ENCODE measurements around the gene PHF14. TPM values are rescaled to one million over a fixed set of nuclear protein-coding genes. Genes with fewer than 3 reads are reported as not detected.

Gene PHF14
- total and polyA plus RNA-seq, 2 experiments from 2014 or later: 72.0 to 87.9 TPM

DNA sequence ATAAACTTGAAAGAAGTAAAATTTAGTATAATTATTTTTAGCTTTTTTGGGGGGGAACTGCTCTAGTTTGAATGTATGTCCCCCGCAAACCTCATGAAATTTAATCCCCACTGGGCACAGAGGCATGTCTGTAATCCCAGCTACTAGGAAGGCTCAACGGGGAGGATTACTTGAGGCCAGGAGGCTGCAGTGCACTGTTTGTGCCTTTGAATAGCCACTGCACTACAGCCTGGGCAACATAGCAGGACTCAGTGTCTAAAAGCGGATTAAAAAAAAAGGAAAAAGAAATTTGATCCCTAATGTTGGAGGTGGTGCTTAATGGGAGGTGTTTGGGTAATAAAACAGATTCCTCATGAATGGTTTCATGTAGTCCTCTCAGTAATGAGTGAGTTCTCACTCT, 43.1 kb upstream of the PHF14 start (continued):
- TF ChIP-seq, protein P1, sequence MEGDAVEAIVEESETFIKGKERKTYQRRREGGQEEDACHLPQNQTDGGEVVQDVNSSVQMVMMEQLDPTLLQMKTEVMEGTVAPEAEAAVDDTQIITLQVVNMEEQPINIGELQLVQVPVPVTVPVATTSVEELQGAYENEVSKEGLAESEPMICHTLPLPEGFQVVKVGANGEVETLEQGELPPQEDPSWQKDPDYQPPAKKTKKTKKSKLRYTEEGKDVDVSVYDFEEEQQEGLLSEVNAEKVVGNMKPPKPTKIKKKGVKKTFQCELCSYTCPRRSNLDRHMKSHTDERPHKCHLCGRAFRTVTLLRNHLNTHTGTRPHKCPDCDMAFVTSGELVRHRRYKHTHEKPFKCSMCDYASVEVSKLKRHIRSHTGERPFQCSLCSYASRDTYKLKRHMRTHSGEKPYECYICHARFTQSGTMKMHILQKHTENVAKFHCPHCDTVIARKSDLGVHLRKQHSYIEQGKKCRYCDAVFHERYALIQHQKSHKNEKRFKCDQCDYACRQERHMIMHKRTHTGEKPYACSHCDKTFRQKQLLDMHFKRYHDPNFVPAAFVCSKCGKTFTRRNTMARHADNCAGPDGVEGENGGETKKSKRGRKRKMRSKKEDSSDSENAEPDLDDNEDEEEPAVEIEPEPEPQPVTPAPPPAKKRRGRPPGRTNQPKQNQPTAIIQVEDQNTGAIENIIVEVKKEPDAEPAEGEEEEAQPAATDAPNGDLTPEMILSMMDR (conservative IDR thresholded peaks at IDR 0.05; ENCODE audit: low read depth in 2 of 2): no peak
- no peak for TF ChIP-seq CREB1 (CRISPR knock-in tag; IDR thresholded peaks at IDR 0.05; ENCODE audit: low read depth)
- no peak for TF ChIP-seq EZH2 (IDR thresholded peaks at IDR 0.05; ENCODE audit: low read depth, unreplicated experiment)
- no peak for TF ChIP-seq NANOG (IDR thresholded peaks at IDR 0.05; ENCODE audit: borderline replicate concordance)

DNA sequence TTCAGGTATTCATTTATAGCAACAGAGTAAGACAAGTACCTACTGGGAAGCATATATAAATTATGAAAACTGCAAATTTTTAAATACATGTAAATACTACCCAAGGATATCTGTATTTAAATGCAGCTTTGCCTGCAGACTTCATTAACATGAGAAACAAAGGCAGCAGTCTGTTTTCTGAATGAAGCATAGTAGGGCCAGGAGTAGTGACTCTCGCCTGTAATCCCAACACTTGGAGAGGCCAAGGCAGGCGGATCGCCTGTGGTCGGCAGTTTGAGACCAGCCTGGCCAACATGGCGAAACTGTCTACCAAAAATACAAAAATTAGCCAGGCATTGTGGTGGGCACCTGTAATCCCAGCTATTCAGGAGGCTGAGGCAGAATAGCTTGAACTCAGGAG, 42.5 kb upstream of the PHF14 start:
- H3K4me3 ChIP-seq: no peak overlapping the region
- H3K4me2 ChIP-seq: 0 out of 2 replicates have a peak overlapping the region, but pooled peaks have one; percentile 4
- no peaks in the 10 kb centered on the region for H3F3A ChIP-seq (replicated peaks; ENCODE audit: low read depth)
- ATAC-seq (peak; percentile 93), DNase-seq (ENCODE audit: low spot score) (peak; percentile 65)
- H3K9me2 ChIP-seq (ENCODE audit: insufficient read depth): no peaks in the 10 kb centered on the region
- no peak overlapping the region for H2AFZ ChIP-seq
- peak overlapping the region; percentile 78 for H3K27ac ChIP-seq (ENCODE audit: low read depth)
- H3K36me3 ChIP-seq (ENCODE audit: insufficient read depth): peaks cover 16% of the 10 kb centered on the region; the same call in 1 of the 2 replicates
- no peaks in the 10 kb centered on the region for H3K27me3 ChIP-seq (ENCODE audit: insufficient read depth)
- Mint-ChIP-seq H3K9me3 (no peaks in the 10 kb centered on the region; the same call in 2 of the 3 replicates), H3K27ac (peak overlapping the region; percentile 94), H3K27me3 (ENCODE audit: insufficient read depth, low read depth, poor library complexity) (peaks cover 11% of the 10 kb centered on the region), H3K36me3 (ENCODE audit: low read depth) (peaks cover 44% of the 10 kb centered on the region), H3K4me3 (no peak overlapping the region), H3K4me1 (peaks cover 44% of the 10 kb centered on the region)
- H4K20me1 ChIP-seq (replicated peaks; ENCODE audit: insufficient read depth): no peaks in the 10 kb centered on the region
- H3K79me2 ChIP-seq (replicated peaks; ENCODE audit: insufficient read depth): peaks cover 21% of the 10 kb centered on the region
- TF ChIP-seq EZH2phosphoT487 (IDR thresholded peaks at IDR 0.05; ENCODE audit: unreplicated experiment) (no peak), POLR2AphosphoS5 (IDR thresholded peaks at IDR 0.05; ENCODE audit: low read depth) (0 out of 2 replicates have a peak, but pooled peaks have one; percentile 24)
- peaks cover 18% of the 10 kb centered on the region for H3K4me1 ChIP-seq (ENCODE audit: insufficient read depth)

DNA sequence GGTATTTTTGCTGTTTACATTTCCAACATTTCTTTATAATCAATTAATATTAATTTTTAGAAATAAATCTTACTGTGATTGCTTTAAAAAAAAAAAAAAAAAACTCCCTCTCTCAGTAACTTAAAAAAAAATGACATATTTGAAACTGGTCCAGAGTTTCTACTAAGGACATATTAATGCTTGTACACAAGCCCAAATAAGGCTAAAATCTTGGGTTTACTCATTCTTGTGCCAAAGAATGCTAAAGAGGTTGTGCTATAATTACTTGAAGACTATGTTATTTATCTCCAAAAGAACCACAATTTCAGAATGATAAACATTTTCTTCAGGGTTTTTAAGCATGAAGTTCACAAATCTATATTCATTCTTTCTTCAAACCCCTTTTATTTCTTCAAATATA, 39.4 kb upstream of the PHF14 start:
- Histone ChIP-seq H4K20me1 (replicated peaks; ENCODE audit: insufficient read depth) (peaks cover 11% of the 10 kb centered on the region), H3K4me1 (ENCODE audit: insufficient read depth) (peaks cover 19% of the 10 kb centered on the region), H3F3A (replicated peaks; ENCODE audit: low read depth) (no peaks in the 10 kb centered on the region), H3K79me2 (replicated peaks; ENCODE audit: insufficient read depth) (peaks cover 52% of the 10 kb centered on the region), H3K9me2 (ENCODE audit: insufficient read depth) (no peaks in the 10 kb centered on the region), H3K36me3 (ENCODE audit: insufficient read depth) (peaks cover 32% of the 10 kb centered on the region; the same call in 1 of the 2 replicates), H2AFZ (no peak overlapping the region), H3K27me3 (ENCODE audit: insufficient read depth) (no peaks in the 10 kb centered on the region), H3K4me2 (no peak overlapping the region), H3K27ac (ENCODE audit: low read depth) (no peak overlapping the region; the same call in 1 of the 2 replicates), H3K4me3 (no peak overlapping the region)
- Mint-ChIP-seq H3K4me1 (peaks cover 39% of the 10 kb centered on the region), H3K27me3 (ENCODE audit: insufficient read depth, low read depth, poor library complexity) (peaks cover 6% of the 10 kb centered on the region), H3K27ac (no peak overlapping the region), H3K4me3 (no peak overlapping the region), H3K36me3 (ENCODE audit: low read depth) (peaks cover 68% of the 10 kb centered on the region), H3K9me3 (no peaks in the 10 kb centered on the region)
- TF ChIP-seq NANOG (IDR thresholded peaks at IDR 0.05; ENCODE audit: borderline replicate concordance) (no peak), ZNF331 (CRISPR knock-in tag; IDR thresholded peaks at IDR 0.05; ENCODE audit: low read depth) (no peak), EZH2phosphoT487 (IDR thresholded peaks at IDR 0.05; ENCODE audit: unreplicated experiment) (no peak), ZNF114 (CRISPR knock-in tag; IDR thresholded peaks at IDR 0.05) (no peak), JUNB (IDR thresholded peaks at IDR 0.05; ENCODE audit: unreplicated experiment) (no peak), STAT1 (IDR thresholded peaks at IDR 0.05; ENCODE audit: unreplicated experiment) (no peak), CREB1 (CRISPR knock-in tag; IDR thresholded peaks at IDR 0.05; ENCODE audit: low read depth) (no peak), EZH2 (IDR thresholded peaks at IDR 0.05; ENCODE audit: low read depth, unreplicated experiment) (no peak)
- TF ChIP-seq, protein P2, sequence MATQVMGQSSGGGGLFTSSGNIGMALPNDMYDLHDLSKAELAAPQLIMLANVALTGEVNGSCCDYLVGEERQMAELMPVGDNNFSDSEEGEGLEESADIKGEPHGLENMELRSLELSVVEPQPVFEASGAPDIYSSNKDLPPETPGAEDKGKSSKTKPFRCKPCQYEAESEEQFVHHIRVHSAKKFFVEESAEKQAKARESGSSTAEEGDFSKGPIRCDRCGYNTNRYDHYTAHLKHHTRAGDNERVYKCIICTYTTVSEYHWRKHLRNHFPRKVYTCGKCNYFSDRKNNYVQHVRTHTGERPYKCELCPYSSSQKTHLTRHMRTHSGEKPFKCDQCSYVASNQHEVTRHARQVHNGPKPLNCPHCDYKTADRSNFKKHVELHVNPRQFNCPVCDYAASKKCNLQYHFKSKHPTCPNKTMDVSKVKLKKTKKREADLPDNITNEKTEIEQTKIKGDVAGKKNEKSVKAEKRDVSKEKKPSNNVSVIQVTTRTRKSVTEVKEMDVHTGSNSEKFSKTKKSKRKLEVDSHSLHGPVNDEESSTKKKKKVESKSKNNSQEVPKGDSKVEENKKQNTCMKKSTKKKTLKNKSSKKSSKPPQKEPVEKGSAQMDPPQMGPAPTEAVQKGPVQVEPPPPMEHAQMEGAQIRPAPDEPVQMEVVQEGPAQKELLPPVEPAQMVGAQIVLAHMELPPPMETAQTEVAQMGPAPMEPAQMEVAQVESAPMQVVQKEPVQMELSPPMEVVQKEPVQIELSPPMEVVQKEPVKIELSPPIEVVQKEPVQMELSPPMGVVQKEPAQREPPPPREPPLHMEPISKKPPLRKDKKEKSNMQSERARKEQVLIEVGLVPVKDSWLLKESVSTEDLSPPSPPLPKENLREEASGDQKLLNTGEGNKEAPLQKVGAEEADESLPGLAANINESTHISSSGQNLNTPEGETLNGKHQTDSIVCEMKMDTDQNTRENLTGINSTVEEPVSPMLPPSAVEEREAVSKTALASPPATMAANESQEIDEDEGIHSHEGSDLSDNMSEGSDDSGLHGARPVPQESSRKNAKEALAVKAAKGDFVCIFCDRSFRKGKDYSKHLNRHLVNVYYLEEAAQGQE (IDR thresholded peaks at IDR 0.05; ENCODE audit: unreplicated experiment): no peak
- TF ChIP-seq, protein P1 (conservative IDR thresholded peaks at IDR 0.05; ENCODE audit: low read depth in 2 of 2): no peak
- TF ChIP-seq, protein P3, sequence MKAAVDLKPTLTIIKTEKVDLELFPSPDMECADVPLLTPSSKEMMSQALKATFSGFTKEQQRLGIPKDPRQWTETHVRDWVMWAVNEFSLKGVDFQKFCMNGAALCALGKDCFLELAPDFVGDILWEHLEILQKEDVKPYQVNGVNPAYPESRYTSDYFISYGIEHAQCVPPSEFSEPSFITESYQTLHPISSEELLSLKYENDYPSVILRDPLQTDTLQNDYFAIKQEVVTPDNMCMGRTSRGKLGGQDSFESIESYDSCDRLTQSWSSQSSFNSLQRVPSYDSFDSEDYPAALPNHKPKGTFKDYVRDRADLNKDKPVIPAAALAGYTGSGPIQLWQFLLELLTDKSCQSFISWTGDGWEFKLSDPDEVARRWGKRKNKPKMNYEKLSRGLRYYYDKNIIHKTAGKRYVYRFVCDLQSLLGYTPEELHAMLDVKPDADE (IDR thresholded peaks at IDR 0.05): no peak
- ATAC-seq (no peak), DNase-seq (ENCODE audit: low spot score) (no peak)
